Caco-2 (cell line): Measurements from ENCODE around the gene SLITRK1. TPM values are rescaled to one million over a fixed set of nuclear protein-coding genes. Genes with fewer than 3 reads are reported as not detected.

Experiments used
- BruUV-seq: library from RNA; stranded (reverse); fragments of 400-500 nt; replicated peaks from 2 replicates; lab custom pipeline; 2021; lab: Mats Ljungman, UMichigan
- CTCF ChIA-PET: fragments of 300-600 bp; sonication (Branson Sonifier 250); formaldehyde crosslinking; loops from one replicate; lab custom pipeline; 2022; ENCODE audit warnings: antibody characterized with exemption; lab: Charles Lee
- POLR2A ChIA-PET: fragments of 300-600 bp; sonication (Branson Sonifier 250); formaldehyde crosslinking; loops from one replicate; lab custom pipeline; 2022; ENCODE audit warnings: antibody characterized with exemption; lab: Charles Lee
- DNase-seq, 2 experiments: peaks; one replicate each; pipeline versions ENCODE4 v3.0.0 to v3.0.0-alpha.2; 2020 to 2022
- H3K27me3 ChIP-seq: replicated peaks from 2 replicates; pipeline ENCODE4 v1.6.0; 2011; ENCODE audit warnings: low read length; ENCODE audit not compliant: control insufficient read depth, insufficient read depth
- H3K36me3 ChIP-seq: 2 replicates; pipeline ENCODE4 v1.5.1; 2011; ENCODE audit warnings: low read length; ENCODE audit not compliant: control insufficient read depth, insufficient read depth
- H3K4me1 ChIP-seq: fragments of 250-450 bp; sonication (Bioruptor Pico); 2 replicates; pipeline ENCODE4 v1.5.1; 2020; ENCODE audit warnings: mild to moderate bottlenecking
- H3K4me3 ChIP-seq: 2 replicates; pipeline ENCODE4 v1.5.1; 2011; ENCODE audit warnings: low read depth, mild to moderate bottlenecking, control low read depth, low read length
- H3K9me3 ChIP-seq: fragments of 250-450 bp; sonication (Bioruptor Pico); 2 replicates; pipeline ENCODE4 v1.5.1; 2020; ENCODE audit warnings: mild to moderate bottlenecking, moderate library complexity
- H3K27ac Mint-ChIP-seq: one replicate; pipeline ENCODE4 v1.8.0; 2022; ENCODE audit warnings: mixed read lengths; ENCODE audit not compliant: unreplicated experiment
- H3K27me3 Mint-ChIP-seq: one replicate; pipeline ENCODE4 v1.8.0; 2022; ENCODE audit warnings: mixed read lengths; ENCODE audit not compliant: insufficient read depth, unreplicated experiment
- H3K36me3 Mint-ChIP-seq: one replicate; pipeline ENCODE4 v1.8.0; 2022; ENCODE audit warnings: mild to moderate bottlenecking, mixed read lengths; ENCODE audit not compliant: insufficient read depth, unreplicated experiment
- H3K4me1 Mint-ChIP-seq: one replicate; pipeline ENCODE4 v1.8.0; 2022; ENCODE audit warnings: low read depth, mixed read lengths; ENCODE audit not compliant: unreplicated experiment
- H3K4me3 Mint-ChIP-seq: one replicate; pipeline ENCODE4 v1.8.0; 2022; ENCODE audit warnings: mild to moderate bottlenecking, moderate library complexity, mixed read lengths; ENCODE audit not compliant: unreplicated experiment
- H3K9me3 Mint-ChIP-seq: one replicate; pipeline ENCODE4 v1.8.0; 2022; ENCODE audit warnings: mixed read lengths; ENCODE audit not compliant: unreplicated experiment
- intact Hi-C: fragments of 100-400 bp; cut with micrococcal nuclease; formaldehyde crosslinking; loops from one replicate; pipeline ENCODE4 v1.10.0; 2022; ENCODE audit not compliant: unreplicated experiment
- total RNA-seq: library from RNA; stranded (reverse); gene quantifications from 2 replicates; pipeline ENCODE4 v1.2.3, GENCODE V29; 2022
- TF ChIP-seq, protein P1 (sequence below), 2 experiments: fragments of 200-600 bp in 1 of 2; IDR thresholded peaks; 1 replicate in 1 of 2; 2 replicates in 1 of 2; pipeline versions ENCODE4 v1.5.1 to v1.8.0; 2011 to 2022; ENCODE audit warnings: antibody characterized with exemption in 1 of 2, control low read depth in 1 of 2, inconsistent platforms in 1 of 2, low read depth in 1 of 2, low read length in 1 of 2, mild to moderate bottlenecking in 1 of 2, moderate library complexity in 1 of 2; ENCODE audit not compliant: insufficient read depth in 1 of 2, severe bottlenecking in 1 of 2, unreplicated experiment in 1 of 2

SLITRK1 gene
- total RNA-seq, 1 experiment from 2014 or later = not detected

- TF ChIP-seq, protein P1, sequence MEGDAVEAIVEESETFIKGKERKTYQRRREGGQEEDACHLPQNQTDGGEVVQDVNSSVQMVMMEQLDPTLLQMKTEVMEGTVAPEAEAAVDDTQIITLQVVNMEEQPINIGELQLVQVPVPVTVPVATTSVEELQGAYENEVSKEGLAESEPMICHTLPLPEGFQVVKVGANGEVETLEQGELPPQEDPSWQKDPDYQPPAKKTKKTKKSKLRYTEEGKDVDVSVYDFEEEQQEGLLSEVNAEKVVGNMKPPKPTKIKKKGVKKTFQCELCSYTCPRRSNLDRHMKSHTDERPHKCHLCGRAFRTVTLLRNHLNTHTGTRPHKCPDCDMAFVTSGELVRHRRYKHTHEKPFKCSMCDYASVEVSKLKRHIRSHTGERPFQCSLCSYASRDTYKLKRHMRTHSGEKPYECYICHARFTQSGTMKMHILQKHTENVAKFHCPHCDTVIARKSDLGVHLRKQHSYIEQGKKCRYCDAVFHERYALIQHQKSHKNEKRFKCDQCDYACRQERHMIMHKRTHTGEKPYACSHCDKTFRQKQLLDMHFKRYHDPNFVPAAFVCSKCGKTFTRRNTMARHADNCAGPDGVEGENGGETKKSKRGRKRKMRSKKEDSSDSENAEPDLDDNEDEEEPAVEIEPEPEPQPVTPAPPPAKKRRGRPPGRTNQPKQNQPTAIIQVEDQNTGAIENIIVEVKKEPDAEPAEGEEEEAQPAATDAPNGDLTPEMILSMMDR (IDR thresholded peaks at IDR 0.05; ENCODE audit: insufficient read depth in 1 of 2, low read depth in 1 of 2, low read length in 1 of 2, severe bottlenecking in 1 of 2, unreplicated experiment in 1 of 2) = no peak
- no peaks in the 10 kb centered on the region for H3K4me1 Mint-ChIP-seq
- intact Hi-C loops = no loop called here
- Histone ChIP-seq H3K4me3 (no peak overlapping the region), H3K36me3 (no peaks in the 10 kb centered on the region), H3K27me3 (no peaks in the 10 kb centered on the region), H3K4me1 (no peaks in the 10 kb centered on the region), H3K9me3 (no peaks in the 10 kb centered on the region)
- ChIA-PET POLR2A (no interaction called here), CTCF (no interaction called here)
- H3K9me3 Mint-ChIP-seq = no peaks in the 10 kb centered on the region
- H3K27ac Mint-ChIP-seq = no peak overlapping the region
- H3K4me3 Mint-ChIP-seq = no peak overlapping the region
- peaks cover 8% of the 10 kb centered on the region for H3K27me3 Mint-ChIP-seq
- BruUV-seq = no TSS peak
- DNase-seq = no peak
- H3K36me3 Mint-ChIP-seq = no peaks in the 10 kb centered on the region
These were observed 37.2 kb downstream of the SLITRK1 start for GRCh38 chr13:83845106-83845505.

DNA sequence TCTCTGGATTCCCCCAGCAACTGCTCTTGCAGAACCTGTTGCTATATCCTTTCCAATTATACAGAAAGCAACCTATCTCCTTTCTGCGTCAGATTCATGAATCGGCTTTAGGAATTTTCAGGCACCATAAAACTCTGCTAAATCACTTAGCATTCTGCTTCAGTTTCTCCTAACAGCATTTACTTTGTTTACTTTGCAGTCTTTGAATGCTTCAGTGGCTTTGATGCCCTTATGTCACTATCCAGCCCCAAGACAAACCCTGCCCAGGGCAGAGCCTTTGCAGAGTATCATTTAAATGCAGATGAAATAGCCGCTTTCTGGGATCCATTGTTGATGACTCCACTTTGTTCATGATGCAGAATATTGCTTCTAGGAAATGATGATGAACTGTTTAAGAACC, 43.1 kb downstream of the SLITRK1 start:
- BruUV-seq = no TSS peak
- H3K27me3 Mint-ChIP-seq = peaks cover 9% of the 10 kb centered on the region

GRCh38 chr13:83831796-83832195, 50.5 kb downstream of the SLITRK1 start:
- no peaks in the 10 kb centered on the region for H3K9me3 ChIP-seq
- H3K36me3 ChIP-seq = no peaks in the 10 kb centered on the region
- no peak overlapping the region for H3K4me3 Mint-ChIP-seq
- no peaks in the 10 kb centered on the region for H3K4me1 Mint-ChIP-seq
- H3K4me3 ChIP-seq = no peak overlapping the region
- no peaks in the 10 kb centered on the region for H3K9me3 Mint-ChIP-seq
- no peaks in the 10 kb centered on the region for H3K4me1 ChIP-seq
- no peaks in the 10 kb centered on the region for H3K27me3 ChIP-seq
- no TSS peak for BruUV-seq
- TF ChIP-seq, protein P1 (IDR thresholded peaks at IDR 0.05; ENCODE audit: insufficient read depth in 1 of 2, low read depth in 1 of 2, low read length in 1 of 2, severe bottlenecking in 1 of 2, unreplicated experiment in 1 of 2) = no peak
- H3K27ac Mint-ChIP-seq = no peak overlapping the region
- intact Hi-C loops = no loop called here
- POLR2A ChIA-PET = no interaction called here
- no peak for DNase-seq
- H3K36me3 Mint-ChIP-seq = no peaks in the 10 kb centered on the region
- peaks cover 7% of the 10 kb centered on the region for H3K27me3 Mint-ChIP-seq
- CTCF ChIA-PET = no interaction called here

More for the DNA sequence above, 43.1 kb downstream of the SLITRK1 start:
- Mint-ChIP-seq H3K36me3 (no peaks in the 10 kb centered on the region), H3K9me3 (no peaks in the 10 kb centered on the region), H3K27ac (no peak overlapping the region), H3K4me3 (no peak overlapping the region), H3K4me1 (no peaks in the 10 kb centered on the region)
- Histone ChIP-seq H3K36me3 (no peaks in the 10 kb centered on the region), H3K4me1 (no peaks in the 10 kb centered on the region), H3K9me3 (no peaks in the 10 kb centered on the region), H3K27me3 (no peaks in the 10 kb centered on the region), H3K4me3 (no peak overlapping the region)
- DNase-seq = no peak
- intact Hi-C loops = no loop called here
- TF ChIP-seq, protein P1 (IDR thresholded peaks at IDR 0.05; ENCODE audit: insufficient read depth in 1 of 2, low read depth in 1 of 2, low read length in 1 of 2, severe bottlenecking in 1 of 2, unreplicated experiment in 1 of 2) = no peak
- CTCF ChIA-PET = no interaction called here
- POLR2A ChIA-PET = no interaction called here
